NAMALWA (cell line): ENCODE data around the gene RAD51B.
"Not testable (repeated sequence)": the region's sequence is repeated elsewhere in the genome, so short reads cannot be mapped to it uniquely, and the experiment has no call there.

ENCODE experiments used
- DNase-seq: peaks from one replicate; pipeline ENCODE4 v3.0.0-alpha.2; 2015; ENCODE audit warnings: low spot score

The RAD51B gene

DNA sequence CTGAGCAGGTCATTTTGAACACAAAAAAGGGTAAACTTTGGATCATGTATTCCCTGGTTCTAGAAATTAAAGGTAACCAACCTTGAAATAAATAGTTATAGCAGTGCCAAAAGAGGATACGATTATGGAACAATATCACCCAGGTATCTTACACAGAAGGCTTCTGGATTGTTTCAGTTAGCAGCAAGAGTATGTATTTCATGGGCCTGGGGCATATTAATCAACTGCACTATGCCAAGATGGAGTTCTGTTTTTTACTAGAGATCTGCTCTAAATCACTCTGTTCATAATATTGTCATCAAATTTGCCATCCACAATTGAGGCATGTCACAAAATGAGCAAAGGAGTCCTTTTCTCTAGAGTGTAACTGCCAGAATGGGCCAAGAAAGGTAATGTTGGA, 357.1 kb downstream of the RAD51B start:
- DNase-seq, result no peak

DNA sequence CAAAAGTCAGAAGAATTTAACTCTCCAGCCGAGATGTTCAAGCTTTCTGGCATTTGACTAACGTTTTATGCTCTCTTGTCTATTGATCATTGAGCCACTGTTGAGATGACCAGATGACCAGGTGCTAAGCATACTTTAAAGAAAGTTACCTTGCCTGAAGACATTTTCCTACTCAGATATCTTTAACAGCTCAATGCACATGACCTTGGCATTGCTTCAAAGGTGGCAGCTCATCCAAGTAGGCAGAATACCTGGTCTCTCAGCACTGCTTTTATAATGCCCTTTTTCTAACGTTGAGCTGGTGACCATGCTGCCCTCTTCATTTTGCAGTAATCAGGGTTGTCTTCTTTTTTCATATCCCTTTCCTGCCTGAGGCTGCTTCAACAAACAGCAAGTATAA, 358.1 kb downstream of the RAD51B start:
- DNase-seq, result no peak

DNA sequence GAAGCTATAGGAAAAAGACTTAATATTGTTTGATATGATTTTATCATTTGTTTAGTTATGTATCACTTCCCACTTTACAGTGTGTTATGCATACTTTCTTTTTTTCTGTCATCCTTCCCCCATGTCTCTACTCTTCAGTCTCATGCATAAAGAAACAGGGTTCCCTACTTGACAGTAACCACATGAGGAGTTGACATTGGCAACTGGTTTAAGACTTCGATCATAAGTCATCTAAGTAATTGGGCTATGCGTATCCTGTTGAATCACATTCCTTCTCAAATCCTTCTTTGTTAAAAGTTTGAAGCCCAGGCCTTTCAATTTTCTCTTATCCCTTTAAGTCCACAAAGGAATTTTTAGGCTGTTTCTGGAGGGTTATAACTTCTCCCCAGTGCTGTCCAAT, 358.7 kb downstream of the RAD51B start:
- no peak for DNase-seq

DNA sequence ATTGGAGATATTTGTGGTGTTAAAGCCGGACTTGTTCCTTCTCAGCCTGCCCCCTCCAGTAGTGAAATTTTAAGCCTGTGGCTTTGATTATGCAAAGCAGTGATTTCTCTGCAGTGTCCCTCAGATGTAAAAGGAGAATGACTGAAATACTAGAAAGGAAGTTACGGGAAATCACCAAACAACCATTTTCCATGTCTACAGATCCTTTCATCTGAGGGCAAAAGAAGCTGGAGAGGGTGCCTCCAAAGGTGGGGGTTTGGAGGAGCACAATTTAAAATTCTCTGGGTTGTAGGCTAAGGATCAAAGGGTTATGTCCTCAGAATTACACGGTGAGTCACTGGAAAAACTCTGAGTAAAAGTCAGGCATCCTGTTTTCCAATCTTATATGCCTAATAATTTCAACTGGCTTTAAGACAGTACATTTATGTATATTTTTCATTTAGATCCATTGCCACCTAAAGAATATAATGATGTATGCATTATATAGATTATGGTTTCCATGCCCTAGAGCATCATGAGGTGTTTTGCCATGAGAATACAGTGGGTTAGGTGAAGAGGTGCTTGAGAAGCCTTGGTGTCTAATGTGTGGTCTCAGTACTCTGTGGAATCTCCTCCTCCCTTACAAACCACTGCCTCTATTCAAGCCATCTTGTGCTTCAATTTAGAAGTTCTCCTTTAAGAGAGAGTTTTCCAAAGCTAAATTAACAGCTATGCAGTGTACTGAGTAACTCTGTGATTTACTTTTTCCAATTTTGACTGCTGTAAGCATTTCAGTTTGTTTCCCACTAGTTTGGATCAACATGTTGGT, 362.1 kb downstream of the RAD51B start:
- no peak for DNase-seq

DNA sequence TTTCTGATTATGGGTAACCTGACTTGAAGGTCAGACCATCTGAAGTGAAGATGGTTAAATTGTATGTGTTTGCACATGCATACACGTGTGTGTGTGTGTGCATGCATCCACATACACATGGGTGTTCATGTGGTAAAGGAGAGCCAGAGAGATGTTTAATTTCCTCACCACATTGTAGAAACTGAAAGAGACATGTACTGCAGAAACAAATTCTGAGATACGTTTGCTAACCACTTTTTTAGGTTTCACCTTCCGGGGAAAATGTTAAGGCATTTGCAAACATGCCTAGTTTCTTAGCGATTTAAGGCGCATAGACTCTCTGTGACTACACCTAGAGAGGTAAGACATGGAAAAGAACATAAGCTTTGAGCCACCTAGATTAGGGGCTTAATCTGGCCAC, 362.9 kb downstream of the RAD51B start:
- DNase-seq, result no peak

DNA sequence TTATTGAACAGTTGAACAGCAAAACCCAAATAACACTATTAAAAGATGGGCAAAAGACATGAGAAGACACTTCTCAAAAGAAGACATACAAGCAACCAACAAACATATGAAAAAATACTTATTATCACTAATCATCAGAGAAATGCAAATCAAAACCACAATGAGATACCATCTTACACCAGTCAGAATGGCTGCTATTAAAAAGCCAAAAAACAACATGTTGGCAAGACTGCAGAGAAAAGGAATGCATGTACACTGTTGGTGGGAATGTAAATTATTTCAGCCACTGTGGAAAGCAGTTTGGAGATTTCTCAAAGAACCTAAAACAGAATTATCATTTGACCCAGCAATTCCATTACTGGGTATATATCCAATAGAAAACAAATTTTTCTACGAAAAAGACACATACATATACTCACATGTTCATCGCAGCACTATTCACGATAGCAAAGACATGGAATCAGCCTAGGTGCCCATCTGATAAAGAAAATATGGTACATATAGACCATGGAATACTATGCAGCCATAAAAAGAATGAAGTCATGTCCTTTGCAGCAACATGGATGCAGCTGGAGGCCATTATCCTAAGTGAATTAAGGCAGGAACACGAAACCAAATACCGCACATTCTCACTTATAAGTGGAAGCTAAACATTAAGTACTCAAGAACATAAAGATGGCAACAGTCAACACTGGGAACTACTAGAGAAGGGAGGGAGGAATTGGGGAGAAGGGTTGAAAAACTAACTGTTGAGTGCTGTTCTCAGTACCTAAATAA, 367.1 kb downstream of the RAD51B start:
- DNase-seq, result not testable (repeated sequence)

DNA sequence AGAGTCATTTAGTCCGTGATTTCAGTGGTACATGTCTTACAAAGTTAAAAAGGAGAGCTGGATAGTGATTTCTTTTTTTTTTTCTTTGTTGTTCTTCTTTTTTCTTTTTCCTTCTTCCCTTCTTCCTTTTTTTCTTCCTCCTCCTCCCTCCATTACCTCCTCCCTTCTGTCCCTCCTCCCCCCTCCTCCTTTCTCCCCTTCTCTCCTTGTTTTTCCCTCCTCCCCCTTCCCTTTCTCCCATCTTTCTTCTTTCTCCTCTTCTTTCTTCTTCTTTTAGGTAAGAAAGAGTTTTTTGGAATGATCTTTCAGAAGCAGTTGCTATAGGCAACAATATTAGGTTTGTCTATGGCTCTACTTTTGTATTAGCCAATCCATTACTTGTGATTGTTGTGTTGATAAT, 368.6 kb downstream of the RAD51B start:
- DNase-seq, result no peak

DNA sequence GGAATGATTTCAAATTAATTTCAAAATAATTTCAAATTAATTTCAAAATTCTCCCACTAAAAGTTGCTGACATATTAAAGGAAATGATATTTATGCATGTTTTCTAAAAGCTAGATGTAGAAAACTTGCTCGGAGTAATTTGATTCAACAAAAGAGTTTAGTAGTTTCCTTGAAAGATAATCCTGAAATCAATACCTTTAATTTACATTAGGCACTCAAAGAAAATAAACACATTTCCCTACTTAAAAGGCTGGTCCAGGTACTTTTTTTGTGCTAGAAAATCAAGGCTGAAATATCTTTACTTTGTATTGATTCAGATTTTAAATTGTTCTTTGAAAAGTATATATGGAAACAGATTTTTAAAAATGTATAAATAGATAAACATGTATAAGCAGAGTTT, 370.5 kb downstream of the RAD51B start:
- no peak for DNase-seq

DNA sequence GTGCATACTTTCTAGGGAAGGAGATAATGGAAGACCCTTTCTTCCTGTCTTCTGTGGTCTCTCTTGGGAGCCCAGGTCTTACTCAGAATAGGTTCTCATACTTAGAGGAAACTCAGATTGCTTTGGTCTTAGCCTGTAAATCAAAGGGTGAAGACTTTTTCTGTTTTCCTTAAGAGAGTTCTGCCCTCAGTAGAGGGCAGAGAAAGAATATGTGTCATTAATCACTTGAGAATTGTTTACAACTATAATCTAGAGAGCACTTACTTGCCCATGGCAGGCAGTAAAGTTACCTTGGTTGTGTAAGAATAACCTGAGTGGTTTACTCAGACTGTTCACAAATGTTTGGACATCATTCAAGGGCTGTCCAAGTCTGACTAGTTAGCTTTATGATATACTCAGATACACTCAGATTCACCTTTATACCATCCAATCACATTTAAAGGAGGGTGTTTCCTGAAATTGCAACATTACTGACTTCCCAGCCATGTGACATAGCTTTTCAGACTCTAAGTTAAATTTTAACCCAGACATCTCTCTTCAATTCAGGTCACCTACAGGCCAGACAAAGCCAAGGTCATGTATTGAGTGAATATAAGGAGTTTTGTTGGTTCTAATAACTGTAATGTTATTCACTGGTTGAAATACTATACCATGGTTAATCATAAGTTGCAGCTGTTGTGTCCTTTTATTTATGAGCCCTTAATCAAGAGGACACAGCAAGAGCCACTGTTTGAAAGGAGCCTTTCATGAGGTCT, 372.2 kb downstream of the RAD51B start:
- no peak for DNase-seq

DNA sequence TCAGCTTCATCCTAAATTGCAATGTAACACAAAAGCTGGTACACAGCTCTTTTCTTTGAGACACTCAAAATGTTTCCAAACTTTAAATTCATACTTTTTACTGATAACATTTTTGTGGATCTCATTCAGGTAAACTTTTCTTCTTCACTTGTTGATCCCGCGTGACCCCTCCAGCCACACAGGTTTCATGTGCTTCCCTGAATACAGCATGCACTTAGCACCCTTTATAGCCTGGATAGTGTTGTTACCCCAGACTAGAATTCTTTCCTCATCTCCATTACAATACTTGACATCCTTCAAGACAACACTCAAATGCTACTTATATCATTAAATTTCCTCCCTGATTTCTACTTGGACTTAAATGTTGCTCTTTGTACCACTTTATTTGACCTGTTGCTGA, 373.4 kb downstream of the RAD51B start:
- no peak for DNase-seq

DNA sequence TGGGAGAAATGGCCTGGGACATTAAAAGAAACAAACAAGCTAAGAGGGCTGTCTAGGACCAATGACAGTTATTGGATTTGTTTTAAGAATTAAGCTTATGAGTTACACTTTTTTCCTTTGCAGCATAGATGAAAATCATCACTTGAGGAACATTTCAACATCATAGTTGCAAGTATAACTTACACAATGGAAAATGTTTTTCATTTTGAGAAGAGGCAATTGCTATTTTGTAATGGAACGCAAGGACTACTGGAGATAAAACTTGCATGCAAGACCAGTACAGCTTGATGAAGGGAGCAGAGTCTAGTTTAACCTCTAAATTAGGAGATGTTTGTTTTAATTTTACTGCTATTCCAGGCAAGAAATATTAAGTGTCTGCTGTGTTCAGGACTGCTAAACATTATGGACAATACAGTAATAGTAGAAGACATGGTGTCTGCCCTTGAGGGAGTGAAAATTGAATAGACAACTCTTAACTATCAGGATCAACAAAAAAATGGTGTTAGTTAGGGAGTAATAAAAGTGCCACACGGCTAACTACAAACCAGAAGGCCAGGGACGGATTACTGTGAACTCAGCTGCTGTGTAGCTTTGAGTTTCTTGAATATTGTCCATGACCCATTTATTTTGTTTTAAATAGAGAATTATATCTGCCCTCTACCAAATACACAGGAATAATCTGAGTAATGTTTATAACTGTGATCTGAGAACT, 374.5 kb downstream of the RAD51B start:
- DNase-seq, result no peak

DNA sequence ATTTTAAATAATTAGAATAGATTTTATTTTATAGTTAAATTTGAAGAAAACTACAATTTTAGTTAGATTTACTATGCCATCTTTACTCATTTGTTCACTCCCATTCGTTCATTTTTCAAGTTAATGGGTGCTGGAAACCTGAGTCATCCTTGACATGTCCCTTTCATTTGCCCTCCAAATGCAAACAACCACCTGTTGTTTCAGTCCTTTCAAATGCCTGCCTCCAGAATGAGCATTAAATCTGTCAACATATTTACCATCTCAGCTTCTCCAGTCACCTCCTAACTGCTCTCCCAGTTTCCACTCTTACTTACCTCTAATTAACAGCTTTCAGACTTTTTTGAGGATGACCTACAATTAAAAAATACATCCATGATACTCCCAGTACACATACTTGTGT, 375.5 kb downstream of the RAD51B start:
- DNase-seq, result no peak

DNA sequence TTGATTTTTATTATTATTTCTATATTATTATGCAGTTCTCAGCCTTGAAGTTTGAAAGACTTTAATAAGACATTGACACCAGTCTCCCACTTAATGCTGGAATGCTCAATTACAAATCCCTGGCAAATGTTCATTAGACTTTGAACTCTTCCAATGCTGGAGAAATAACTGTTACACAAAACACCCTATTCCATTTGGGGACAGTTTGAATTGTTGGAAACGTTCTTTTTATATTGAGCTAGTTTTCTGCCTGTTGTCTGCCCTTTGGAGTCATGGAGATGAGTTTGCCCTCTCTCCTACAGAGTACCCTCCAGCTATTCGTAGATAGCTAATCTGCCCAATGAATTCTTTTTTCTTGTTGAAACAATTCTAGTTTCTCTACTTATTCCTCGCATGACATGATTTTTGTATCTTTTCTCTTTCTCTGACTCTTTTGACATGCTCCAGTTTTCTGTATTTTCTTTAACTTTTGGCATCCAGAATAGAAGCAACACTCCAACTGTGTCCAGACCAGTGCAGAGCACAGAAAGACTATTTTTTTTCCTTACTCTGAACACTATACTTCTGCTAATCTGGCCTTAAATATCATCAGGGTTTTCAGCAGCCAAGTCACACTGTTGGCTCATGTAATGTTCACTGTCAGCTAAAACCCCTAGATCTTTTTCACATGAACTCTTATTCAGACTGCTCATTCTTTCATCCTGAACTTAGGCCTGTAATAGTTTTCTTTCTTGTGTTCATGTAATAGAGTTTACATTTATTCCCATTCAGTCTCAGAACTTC, 379.3 kb downstream of the RAD51B start:
- no peak for DNase-seq

DNA sequence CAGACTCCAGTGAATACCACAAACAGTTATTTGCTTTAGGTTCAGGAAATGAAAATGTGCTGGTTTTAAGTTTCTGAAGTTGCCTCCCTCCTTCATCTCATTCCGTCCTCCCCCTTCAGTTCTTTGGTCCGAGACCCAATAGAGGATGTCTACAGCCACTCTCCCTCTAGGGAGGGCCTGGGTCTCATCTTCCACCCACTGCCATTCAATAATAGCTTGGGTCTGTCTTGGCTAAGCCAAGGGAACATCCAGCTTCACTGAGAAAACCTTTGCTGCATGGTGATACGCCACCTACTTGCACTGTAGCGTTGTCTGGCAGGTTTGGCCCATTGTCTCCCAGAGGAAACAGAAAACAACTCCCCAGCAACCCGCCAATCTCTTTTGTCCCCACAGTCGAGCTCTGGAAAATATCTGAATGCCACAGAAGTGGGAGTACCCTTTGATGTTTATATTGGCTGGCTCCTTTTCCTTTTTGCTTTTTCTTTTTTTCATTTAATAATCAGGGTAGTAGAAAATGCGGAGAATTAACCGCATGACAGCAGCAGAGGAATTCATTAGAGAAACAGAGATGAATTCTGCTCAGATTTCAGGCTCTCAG, 380.1 kb downstream of the RAD51B start:
- DNase-seq, result no peak

DNA sequence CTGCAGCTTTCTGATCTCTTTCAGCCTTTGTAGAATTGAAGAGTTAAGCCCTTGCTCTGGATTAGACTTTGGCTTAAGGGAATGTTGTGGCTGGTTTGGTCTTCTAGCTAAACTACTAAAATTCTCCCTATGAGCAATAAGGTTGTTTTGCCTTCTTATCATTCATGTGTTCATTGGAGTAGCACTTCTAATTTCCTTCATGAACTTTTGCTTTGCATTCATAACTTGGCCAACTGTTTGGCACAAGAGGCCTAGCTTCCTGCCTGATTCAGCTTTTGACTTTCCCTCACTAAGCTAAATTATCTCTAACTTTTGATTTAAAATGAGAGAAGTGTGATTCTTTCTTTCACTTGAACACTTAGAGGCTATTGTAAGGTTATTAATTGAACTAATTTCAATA, 384.3 kb downstream of the RAD51B start:
- DNase-seq, result no peak

DNA sequence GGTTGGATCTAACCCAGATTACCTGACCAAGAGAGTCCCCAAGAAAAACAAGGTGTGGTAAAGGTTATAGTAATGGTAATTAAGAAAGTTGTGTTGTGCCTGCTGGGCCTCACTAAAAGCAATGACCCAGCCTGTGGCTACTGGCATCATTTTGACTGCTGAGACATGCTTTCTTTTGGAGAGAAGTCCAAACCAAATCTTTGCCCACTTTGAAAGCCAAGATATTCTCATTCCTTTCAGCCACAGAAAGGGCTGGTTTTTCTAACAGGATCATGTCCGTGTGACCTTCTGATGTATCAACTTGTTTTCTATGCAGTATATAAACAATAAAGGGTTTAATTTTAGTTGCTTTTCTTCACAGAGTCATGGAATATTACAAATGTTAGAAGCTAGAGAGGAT, 388.6 kb downstream of the RAD51B start:
- DNase-seq, result no peak

DNA sequence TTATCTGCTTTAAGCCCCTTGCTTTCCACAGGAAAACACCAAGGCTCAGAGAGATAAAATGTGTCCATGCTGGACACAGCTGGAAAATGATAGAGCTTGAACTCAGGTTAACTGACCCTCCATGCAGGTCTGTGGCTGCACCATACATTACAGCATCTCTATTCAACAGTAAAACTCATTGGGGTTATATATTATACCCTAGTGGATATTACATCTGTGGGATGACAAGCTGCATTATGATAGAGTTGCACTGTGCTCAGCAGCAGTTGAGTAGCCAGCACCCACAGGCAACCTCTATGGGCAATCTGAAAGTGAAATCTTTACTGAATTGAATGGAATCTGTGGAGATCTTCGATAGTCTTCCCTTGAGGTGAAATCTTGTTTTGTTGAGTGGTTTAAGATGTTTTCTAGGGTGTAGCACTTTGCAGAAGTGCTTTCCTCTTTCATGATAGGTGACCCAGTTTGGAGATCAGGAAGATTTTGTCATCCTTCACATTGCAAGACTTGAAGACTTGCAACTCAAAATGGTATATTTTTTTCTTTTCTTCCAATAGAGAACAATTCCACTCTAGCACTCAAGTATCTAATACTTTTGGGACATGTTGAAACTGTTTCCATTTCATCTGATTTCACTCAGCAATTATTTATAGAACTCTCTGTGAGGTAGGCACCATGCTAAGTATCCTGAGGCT, 389.2 kb downstream of the RAD51B start:
- DNase-seq, result no peak

DNA sequence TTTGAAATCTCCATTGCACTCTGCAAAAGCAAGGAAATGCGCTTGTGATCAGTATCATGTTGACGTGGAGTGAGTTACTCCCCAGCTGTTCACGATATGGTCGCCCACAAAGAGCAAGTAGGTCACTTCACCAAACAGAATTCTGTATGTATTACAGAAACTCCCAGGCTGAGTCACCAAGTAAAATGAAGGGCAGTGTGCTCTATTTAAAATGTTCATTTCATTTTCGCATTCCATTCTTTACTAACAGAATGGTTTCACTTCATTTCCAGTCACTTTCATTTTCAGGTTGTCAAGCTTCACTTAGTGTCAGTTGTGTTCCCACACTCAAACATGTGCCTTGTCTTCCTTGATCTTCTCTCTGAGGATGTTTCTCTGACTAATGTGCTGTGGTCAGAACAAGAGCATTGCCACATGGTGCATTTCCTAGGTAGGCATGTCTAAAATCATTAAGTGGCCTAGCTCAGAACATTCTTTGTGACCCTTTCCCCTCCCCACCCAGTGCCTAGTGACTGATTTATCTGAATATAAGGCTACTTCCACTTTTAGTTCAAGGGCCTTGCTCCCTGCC, 391.2 kb downstream of the RAD51B start:
- DNase-seq, result peak; percentile 53

DNA sequence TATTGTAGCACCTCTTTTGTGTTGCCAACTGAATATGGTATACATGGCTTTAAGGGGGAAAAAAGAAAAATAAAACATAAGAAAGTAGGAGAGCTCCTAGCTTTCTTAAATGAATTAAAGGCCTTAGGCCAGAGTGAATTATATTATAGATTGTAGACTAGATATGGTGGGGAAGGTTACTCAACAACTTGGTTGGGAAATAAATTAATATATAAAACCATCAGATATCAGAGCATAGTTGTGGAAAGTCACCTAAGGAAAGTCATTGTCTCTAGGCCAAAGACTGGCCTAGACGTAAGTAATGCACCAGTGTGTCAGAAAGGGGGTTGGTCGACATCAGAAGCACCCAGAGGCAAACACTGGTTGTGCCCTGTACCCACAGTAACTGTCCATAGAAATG, 391.8 kb downstream of the RAD51B start:
- DNase-seq, result no peak

DNA sequence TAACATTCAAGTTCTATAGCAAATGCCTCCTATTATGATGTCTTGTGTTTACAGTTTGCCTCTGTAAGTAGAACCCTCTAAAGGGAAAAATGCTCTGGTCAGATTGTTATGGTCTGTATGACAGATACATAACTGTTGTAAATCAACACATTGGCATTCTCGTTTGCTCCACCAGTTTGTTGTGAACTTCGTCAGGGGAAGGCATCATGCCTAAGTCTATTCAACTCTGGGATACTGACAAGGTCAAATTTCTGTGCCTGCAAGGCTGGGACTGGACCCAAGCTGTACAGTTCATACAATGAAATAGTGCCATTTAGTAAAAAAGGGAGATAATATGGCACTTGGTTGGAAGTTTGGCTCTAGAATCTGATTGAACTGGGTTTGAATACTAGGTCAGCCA, 392.3 kb downstream of the RAD51B start:
- DNase-seq, result no peak
